Cardiac fibroblast (primary cell): ENCODE measurements around the gene MACROD2.

Source experiments
- DNase-seq, 2 donors: peaks; one replicate each; pipeline versions ENCODE4 v3.0.0 to v3.0.0-alpha.2; 2010; ENCODE audit warnings: low read depth in 2 of 2
- H3K4me3 ChIP-seq, 2 donors: replicated peaks in 1 of 2; 1 replicate in 1 of 2; 2 replicates in 1 of 2; pipeline ENCODE4 v1.5.1; 2011; ENCODE audit warnings: low read depth in 2 of 2, low read length in 2 of 2, mild to moderate bottlenecking in 2 of 2, moderate library complexity in 1 of 2
- CTCF ChIP-seq: IDR thresholded peaks from one replicate; pipeline ENCODE4 v1.5.1; 2011; ENCODE audit warnings: low read depth, mild to moderate bottlenecking, low read length, inconsistent platforms

The MACROD2 gene

GRCh38 chr20:14732996-14733395 lies 737.7 kb downstream of the MACROD2 start:
- no peak for DNase-seq
- H3K4me3 ChIP-seq: no peak overlapping the region
- TF ChIP-seq CTCF: no peak

DNA sequence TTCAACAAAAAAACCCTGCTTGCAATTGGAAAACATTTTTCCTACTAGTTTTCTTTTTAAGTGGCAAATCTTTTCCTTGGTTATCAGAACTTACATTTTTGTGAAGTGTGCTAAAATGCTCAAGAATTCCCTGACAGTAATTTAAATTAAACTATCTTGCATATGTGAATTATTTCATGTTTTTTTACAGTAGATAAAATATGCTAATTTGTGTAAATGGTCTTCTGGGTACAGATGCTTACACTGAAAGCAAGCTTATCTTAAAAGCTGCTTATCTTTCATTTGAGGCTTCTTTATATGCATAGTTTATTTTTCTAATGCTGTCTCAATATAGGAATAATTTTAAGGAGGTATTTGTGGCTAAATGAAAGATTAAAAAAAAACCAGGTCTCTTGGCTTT lies 745.1 kb downstream of the MACROD2 start:
- H3K4me3 ChIP-seq: no peak overlapping the region
- no peak for DNase-seq
- no peak for TF ChIP-seq CTCF

- DNase-seq: no peak
- H3K4me3 ChIP-seq: no peak overlapping the region
- TF ChIP-seq CTCF: no peak
These were observed 746.3 kb downstream of the MACROD2 start for GRCh38 chr20:14741616-14742015.

DNA sequence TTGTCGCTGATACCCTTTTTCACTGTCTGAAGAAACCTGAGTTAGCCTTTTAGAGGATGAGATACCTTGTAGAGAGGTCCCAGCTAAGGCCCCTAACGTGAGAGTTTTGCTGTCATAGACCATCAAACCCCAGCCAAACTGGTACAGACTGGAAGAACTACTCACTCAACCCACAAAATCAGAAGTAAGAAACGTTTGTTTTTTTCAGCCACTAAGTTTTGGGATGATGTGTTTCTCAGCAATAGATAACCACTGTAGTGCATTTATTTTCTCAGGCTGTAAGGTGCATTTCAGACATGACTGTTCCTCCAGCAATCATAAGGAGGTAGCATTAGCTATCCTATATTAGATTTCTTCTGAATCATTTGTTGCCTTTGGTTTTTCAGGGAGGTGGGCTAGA lies 749.4 kb downstream of the MACROD2 start:
- DNase-seq: no peak
- TF ChIP-seq CTCF: no peak
- no peak overlapping the region for H3K4me3 ChIP-seq

DNA sequence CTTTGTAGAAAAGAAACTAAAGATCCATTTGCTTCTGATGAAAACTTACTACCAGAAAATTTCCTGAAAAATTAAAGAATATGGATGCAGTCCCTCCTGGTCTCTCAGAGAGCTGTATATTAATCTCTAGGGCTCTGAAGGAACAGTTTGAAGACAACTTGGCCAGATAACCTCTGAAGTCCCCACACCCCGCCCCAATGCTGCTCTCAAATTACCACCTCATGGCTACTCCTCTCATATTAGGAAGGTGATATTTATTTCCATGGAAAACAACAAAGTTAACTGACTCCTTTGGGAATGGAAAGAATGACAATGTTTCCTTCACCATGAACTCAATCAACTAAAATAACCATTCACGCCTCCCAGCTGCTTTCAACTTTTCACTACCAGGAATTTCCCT lies 750.5 kb downstream of the MACROD2 start:
- TF ChIP-seq CTCF: no peak
- DNase-seq: no peak
- no peak overlapping the region for H3K4me3 ChIP-seq

DNA sequence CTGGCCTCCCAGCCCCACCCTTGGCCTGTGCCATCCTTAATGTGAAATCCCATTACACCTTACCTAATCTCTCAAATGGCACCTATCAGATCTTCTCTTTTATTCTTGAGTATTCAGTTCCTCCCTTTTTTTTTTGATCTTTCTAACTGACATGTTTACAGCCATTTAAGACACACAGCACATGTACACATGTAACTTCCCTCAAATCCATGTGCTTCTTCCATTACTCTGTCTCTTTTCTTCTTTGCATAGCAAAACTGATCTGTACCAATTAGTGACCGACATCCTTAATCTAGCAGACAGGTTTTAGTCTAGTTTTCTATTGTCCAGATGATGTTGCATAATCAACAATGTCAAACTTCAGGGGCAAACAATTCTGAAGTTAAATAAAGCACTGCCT lies 755.9 kb downstream of the MACROD2 start:
- DNase-seq: no peak
- no peak for TF ChIP-seq CTCF
- no peak overlapping the region for H3K4me3 ChIP-seq

- no peak overlapping the region for H3K4me3 ChIP-seq
- TF ChIP-seq CTCF: no peak
- no peak for DNase-seq
These were observed 762.4 kb downstream of the MACROD2 start for GRCh38 chr20:14757728-14758127.
